DOHH2 (cell line): ENCODE results near the gene ARHGAP35.
"Not testable (repeated sequence)": the region's sequence is repeated elsewhere in the genome, so short reads cannot be mapped to it uniquely, and the experiment has no call there.

ENCODE experiments used
- H3F3A ChIP-seq: fragments of 200-600 bp; sonication (generic), shearing (Covaris generic); 2 replicates; pipeline ENCODE4 v1.6.0; 2016; ENCODE audit warnings: antibody characterized with exemption, mild to moderate bottlenecking; ENCODE audit not compliant: control insufficient read depth, insufficient read depth
- H3K27ac ChIP-seq: fragments of 200-600 bp; sonication (generic); 2 replicates; pipeline ENCODE4 v1.5.1; 2014; ENCODE audit warnings: low read depth, mild to moderate bottlenecking, low read length, moderate library complexity
- H3K27me3 ChIP-seq: fragments of 200-600 bp; sonication (generic); 2 replicates; pipeline ENCODE4 v1.6.1; 2014; ENCODE audit warnings: mild to moderate bottlenecking, low read length, mixed read lengths; ENCODE audit not compliant: control insufficient read depth
- H3K36me3 ChIP-seq: fragments of 200-600 bp; sonication (generic); 2 replicates; pipeline ENCODE4 v1.6.1; 2014; ENCODE audit warnings: mild to moderate bottlenecking, low read length, moderate library complexity, mixed read lengths; ENCODE audit not compliant: control insufficient read depth
- H3K4me1 ChIP-seq: fragments of 200-600 bp; sonication (generic); 2 replicates; pipeline ENCODE4 v1.6.1; 2014; ENCODE audit warnings: mild to moderate bottlenecking, low read length, mixed read lengths; ENCODE audit not compliant: control insufficient read depth
- H3K4me2 ChIP-seq: fragments of 200-600 bp; sonication (generic); 2 replicates; pipeline ENCODE4 v1.6.0; 2014; ENCODE audit warnings: mild to moderate bottlenecking, low read length, moderate library complexity
- H3K4me3 ChIP-seq: fragments of 200-600 bp; sonication (generic); 2 replicates; pipeline ENCODE4 v1.5.1; 2014; ENCODE audit warnings: mild to moderate bottlenecking, low read length, mixed read lengths
- H3K79me2 ChIP-seq: fragments of 200-600 bp; sonication (generic); 2 replicates; pipeline ENCODE4 v1.6.1; 2014; ENCODE audit warnings: mild to moderate bottlenecking, low read length, mixed read lengths; ENCODE audit not compliant: control insufficient read depth
- H3K9me2 ChIP-seq: fragments of 200-600 bp; sonication (generic); replicated peaks from 2 replicates; pipeline ENCODE4 v1.6.1; 2014; ENCODE audit warnings: mild to moderate bottlenecking, low read length, mixed read lengths; ENCODE audit not compliant: control insufficient read depth
- H3K9me3 ChIP-seq: fragments of 200-600 bp; sonication (generic); 2 replicates; pipeline ENCODE4 v1.6.1; 2014; ENCODE audit warnings: antibody characterized with exemption, low read length, mixed read lengths; ENCODE audit not compliant: control insufficient read depth, insufficient read depth
- H4K20me1 ChIP-seq: fragments of 200-600 bp; sonication (generic); 2 replicates; pipeline ENCODE4 v1.6.0; 2014; ENCODE audit warnings: low read depth, mild to moderate bottlenecking, antibody characterized with exemption, low read length, moderate library complexity; ENCODE audit not compliant: control insufficient read depth, insufficient read depth
- EZH2phosphoT487 ChIP-seq: fragments of 200-600 bp; sonication (generic); IDR thresholded peaks from 2 replicates; pipeline ENCODE4 v1.6.1; 2017; ENCODE audit warnings: borderline replicate concordance, mild to moderate bottlenecking, antibody characterized with exemption, low read length, moderate library complexity, mixed read lengths
- TF ChIP-seq, protein P1 (sequence below): fragments of 200-600 bp; sonication (generic); IDR thresholded peaks from one replicate; pipeline ENCODE4 v1.5.1; 2014; ENCODE audit warnings: antibody characterized with exemption, mild to moderate bottlenecking, low read depth, low read length; ENCODE audit not compliant: poor library complexity, severe bottlenecking

Gene ARHGAP35

DNA sequence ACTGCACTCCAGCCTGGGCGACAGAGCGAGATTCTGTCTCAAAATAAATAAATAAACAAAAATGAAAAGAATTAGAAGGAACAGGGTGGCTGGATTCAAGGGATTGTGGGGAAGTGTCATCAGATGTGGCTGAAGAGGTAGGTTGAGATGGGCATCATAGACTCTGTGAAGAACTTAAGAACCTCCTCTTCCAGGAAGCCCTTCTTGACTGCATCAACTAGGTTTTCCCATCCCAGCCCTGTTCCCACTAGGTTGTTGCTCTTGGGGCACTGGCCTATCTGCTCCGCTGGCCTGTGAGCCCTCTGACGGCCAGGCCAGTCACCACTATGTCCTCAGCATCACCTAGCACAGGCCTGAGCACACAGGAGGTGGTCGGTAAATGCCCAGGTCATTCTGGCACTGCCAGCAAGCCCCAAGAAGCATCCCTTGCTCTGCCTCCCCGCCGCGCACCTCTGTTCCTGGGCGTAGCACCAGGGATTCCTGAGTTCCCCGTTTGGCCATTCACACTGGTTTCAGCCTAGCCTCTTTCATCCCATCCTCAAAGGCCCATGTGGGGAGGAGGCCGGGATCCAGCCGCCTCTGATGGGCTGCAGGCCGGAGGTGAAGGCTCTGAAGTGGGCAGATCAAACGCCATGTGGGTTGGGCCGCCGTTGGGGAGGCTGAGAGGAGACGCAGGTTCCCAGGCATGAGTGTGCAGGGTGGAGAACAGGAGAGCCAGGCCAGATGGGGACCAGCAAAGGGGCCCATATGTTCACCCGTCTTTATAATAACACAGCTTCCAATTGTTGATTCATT lies 44.8 kb upstream of the ARHGAP35 start:
- H3K27me3 ChIP-seq, result 0 out of 2 replicates have a peak, but pooled peaks cover 5% of the 10 kb centered on the region
- no peaks in the 10 kb centered on the region for H3K36me3 ChIP-seq
- H3K79me2 ChIP-seq, result no peaks in the 10 kb centered on the region
- no peak for TF ChIP-seq EZH2phosphoT487
- TF ChIP-seq, protein P1, sequence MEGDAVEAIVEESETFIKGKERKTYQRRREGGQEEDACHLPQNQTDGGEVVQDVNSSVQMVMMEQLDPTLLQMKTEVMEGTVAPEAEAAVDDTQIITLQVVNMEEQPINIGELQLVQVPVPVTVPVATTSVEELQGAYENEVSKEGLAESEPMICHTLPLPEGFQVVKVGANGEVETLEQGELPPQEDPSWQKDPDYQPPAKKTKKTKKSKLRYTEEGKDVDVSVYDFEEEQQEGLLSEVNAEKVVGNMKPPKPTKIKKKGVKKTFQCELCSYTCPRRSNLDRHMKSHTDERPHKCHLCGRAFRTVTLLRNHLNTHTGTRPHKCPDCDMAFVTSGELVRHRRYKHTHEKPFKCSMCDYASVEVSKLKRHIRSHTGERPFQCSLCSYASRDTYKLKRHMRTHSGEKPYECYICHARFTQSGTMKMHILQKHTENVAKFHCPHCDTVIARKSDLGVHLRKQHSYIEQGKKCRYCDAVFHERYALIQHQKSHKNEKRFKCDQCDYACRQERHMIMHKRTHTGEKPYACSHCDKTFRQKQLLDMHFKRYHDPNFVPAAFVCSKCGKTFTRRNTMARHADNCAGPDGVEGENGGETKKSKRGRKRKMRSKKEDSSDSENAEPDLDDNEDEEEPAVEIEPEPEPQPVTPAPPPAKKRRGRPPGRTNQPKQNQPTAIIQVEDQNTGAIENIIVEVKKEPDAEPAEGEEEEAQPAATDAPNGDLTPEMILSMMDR, result no peak
- peaks cover 5% of the 10 kb centered on the region for H3K4me1 ChIP-seq
- no peaks in the 10 kb centered on the region for H3K9me3 ChIP-seq
- no peaks in the 10 kb centered on the region for H3K9me2 ChIP-seq
- no peaks in the 10 kb centered on the region for H4K20me1 ChIP-seq
- H3K4me3 ChIP-seq, result no peak overlapping the region
- H3K4me2 ChIP-seq, result no peak overlapping the region
- H3F3A ChIP-seq, result peaks cover 4% of the 10 kb centered on the region; the same call in 1 of the 2 replicates
- no peak overlapping the region for H3K27ac ChIP-seq

DNA sequence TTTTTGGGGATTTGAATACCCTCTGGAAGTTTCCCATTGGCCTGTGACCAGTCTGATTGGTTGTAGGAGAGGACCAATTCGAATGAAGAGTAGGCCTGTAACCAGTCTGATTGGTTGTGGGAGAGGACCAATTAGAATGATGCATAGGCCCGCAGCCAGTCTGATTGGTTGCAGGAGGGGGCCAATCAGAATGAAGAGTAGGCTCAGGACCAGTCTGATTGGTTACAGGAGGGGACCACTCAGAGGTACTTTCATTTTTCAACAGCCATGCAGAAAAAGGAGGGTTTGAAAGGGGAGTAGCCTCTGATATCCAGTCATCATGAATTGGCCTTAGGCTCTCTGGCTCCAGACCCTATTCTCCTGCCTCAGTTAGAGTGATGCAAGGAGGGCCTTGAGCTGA lies 42.0 kb upstream of the ARHGAP35 start:
- Histone ChIP-seq H4K20me1 (no peaks in the 10 kb centered on the region), H3K27me3 (0 out of 2 replicates have a peak, but pooled peaks cover 1% of the 10 kb centered on the region), H3K9me3 (no peaks in the 10 kb centered on the region), H3K4me2 (no peak overlapping the region), H3K79me2 (no peaks in the 10 kb centered on the region), H3K4me3 (no peak overlapping the region), H3K36me3 (no peaks in the 10 kb centered on the region), H3F3A (peaks cover 4% of the 10 kb centered on the region; the same call in 1 of the 2 replicates), H3K4me1 (peaks cover 21% of the 10 kb centered on the region), H3K27ac (no peak overlapping the region), H3K9me2 (no peaks in the 10 kb centered on the region)
- no peak for TF ChIP-seq EZH2phosphoT487
- TF ChIP-seq, protein P1, result no peak

DNA sequence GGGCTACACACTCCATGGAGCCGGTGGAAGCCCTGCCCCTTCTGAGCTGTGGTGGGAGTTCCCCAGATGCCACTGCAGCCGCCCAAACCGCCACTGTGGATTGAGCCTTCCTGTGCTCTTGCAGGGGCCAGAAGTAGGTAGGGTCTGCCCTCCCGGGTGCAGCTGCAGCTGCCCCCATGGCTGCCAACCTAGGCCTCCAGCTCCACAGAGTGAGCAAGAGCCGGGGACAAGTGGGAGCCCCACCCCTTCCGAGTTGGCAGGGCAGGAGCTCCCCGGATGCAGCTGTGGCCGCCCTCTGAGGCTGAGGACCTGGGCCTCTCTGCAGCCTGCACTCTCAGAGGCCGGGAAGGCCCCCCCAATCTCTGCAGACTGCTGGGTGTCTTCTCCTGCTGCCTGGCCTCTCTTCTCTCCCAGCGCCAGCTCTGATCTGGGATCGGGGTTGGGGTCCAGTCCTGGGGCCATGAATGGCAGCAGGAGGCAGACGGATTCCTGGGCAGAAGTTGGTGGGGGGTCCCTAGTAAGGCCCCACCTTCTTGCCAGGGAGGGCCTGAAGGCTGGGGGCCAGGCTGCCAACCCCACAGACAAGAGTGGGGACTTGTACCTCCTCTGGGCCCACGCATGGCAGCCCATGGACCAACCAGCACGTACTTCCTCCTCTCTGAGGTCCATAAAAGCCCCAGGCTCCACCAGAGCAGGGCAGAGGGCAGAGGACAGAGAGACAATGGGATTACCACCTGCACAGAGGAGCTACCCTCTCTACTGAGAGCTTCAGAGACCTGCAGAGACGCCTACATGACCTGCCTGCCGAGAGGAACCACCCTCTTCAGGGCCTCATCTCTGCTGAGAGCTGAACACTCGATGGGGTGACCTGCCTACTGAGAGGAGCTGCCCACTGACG lies 39.0 kb upstream of the ARHGAP35 start:
- Histone ChIP-seq H3K9me2 (no peaks in the 10 kb centered on the region), H3K36me3 (no peaks in the 10 kb centered on the region), H3F3A (peaks cover 4% of the 10 kb centered on the region; the same call in 1 of the 2 replicates), H3K4me1 (peaks cover 46% of the 10 kb centered on the region), H3K27me3 (no peaks in the 10 kb centered on the region), H3K4me3 (no peak overlapping the region), H3K9me3 (no peaks in the 10 kb centered on the region), H3K27ac (peak overlapping the region; percentile 49), H3K4me2 (peak overlapping the region; percentile 55), H4K20me1 (no peaks in the 10 kb centered on the region), H3K79me2 (no peaks in the 10 kb centered on the region)
- TF ChIP-seq EZH2phosphoT487, result no peak
- TF ChIP-seq, protein P1, result no peak

DNA sequence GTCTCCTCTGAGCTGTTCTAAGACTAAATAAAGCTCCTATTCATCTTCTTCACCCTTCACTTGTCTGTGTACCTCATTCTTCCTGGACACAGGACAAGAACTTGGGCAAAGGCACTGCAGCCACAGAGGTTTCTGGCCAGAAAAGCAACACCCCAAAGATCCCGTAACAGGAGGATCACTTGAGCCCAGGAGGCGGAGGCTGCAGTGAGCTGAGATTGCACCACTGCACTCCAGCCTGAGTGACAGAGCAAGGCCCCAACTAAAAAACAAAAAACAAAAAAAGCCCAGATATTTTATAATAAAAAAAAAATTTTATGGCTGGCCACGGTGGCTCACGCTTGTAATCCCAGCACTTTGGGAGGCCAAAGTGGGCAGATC lies 38.4 kb upstream of the ARHGAP35 start:
- H3K9me2 ChIP-seq, H3F3A ChIP-seq, H3K9me3 ChIP-seq, H3K36me3 ChIP-seq, H3K27me3 ChIP-seq, H4K20me1 ChIP-seq, H3K79me2 ChIP-seq, H3K4me3 ChIP-seq: not testable (repeated sequence)
- H3K27ac ChIP-seq, result peak overlapping the region; percentile 49
- H3K4me1 ChIP-seq, result peaks cover 48% of the 10 kb centered on the region
- 0 out of 2 replicates have a peak overlapping the region, but pooled peaks have one; percentile 55 for H3K4me2 ChIP-seq
